ENCODE measurements around the gene PER2.

Gene PER2

GRCh38 chr2:238225121-238225520 is 63.3 kb downstream of the PER2 start:
- no peak for DNase-seq

GRCh38 chr2:238224356-238225035 is 63.9 kb downstream of the PER2 start:
- no peak for DNase-seq

DNA sequence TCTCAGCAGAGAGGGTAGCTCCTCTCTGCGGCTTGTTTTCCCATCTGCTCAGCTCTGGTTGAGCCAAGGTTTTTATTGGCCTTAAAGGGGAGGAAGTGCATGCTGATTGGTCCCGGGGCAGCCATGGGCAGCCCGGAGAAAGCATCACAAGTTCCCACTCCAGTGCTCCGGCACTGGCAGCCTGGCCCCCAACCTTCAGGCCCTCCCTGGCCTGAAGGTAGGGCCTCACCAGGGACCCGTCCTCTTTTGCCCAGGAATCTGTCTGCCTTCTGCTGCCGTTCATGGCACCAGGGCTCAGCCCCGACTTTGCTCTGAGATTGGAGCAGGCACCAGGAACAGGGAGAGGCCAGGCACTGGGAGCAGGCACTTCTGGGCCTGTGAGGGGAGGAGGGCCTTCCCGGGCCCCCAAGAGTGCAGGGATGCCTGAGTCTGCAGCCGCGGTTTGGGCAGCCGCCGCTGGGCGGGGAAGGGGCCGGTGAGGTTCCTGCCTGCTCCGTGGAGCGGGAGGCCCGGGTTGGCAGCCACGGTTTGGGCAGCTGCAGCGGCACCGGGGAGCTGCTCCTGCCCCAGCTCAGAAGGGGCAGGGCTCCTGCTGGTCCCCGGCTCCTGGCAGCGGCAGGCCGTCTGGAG is 67.4 kb downstream of the PER2 start:
- DNase-seq = no peak

DNA sequence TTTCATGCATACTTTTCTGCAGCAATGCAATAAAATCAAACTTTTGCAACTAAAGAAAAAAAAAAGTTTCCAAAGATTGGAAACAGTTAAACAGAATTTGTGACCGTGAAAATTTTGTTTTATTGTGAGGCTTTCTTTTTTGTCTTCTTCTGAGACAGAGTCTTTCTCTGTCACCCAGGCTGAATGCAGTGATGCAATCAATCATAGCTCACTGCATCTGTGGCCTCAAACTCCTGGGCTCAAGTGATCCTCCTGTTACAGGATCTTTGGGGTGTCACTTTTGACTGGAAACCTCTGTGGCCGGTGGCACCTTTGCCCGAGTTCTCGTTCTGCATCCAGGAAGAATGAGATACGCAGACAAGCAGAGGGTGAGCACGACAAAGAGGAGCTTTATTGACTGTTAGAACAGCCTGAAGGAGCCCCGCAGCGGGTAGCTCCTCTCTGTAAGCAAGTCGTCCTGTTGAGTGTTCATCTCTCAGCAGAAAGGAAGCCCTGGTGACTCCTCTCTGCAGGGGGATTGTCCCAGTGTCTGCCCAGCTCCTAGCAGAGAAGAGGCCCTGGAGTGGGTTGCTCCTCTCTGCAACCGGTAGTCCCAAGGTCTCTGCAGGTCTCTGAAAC is 68.0 kb downstream of the PER2 start:
- DNase-seq = no peak

GRCh38 chr2:238216651-238217184 is 71.7 kb downstream of the PER2 start:
- DNase-seq = peak; percentile 49

GRCh38 chr2:238207006-238207405 is 81.4 kb downstream of the PER2 start:
- no peak for DNase-seq

- no peak for DNase-seq
Observed at GRCh38 chr2:238203973-238204683, 84.3 kb downstream of the PER2 start.

GRCh38 chr2:238203094-238203972 is 85.1 kb downstream of the PER2 start, which contains the start of gene ILKAP:
Gene ILKAP (minus strand): TSS chr2:238203695. CDS start chr2:238203553, 142 bp downstream.
- peak; percentile 44 for DNase-seq

- DNase-seq = no peak
Observed at GRCh38 chr2:238202326-238203093, 85.9 kb downstream of the PER2 start.
